Stimulated activated CD4-positive, alpha-beta T cell treated with anti-CD3 and anti-CD28 coated beads, TNF-alpha, amount 100 ng/mL, for 24 hours (primary cell): ENCODE data around the gene MYO1A.
"Not testable (repeated sequence)": the region's sequence is repeated elsewhere in the genome, so short reads cannot be mapped to it uniquely, and the experiment has no call there.

Experiments
- DNase-seq, 3 experiments: peaks; one replicate each; pipeline ENCODE4 v3.0.0-alpha.2; 2020; ENCODE audit warnings: low read depth in 3 of 3

Gene MYO1A

GRCh38 chr12:57046947-57047890, 2.7 kb downstream of the MYO1A start:
- peak in 1 of 3 experiments; percentile 49 for DNase-seq

- no peak for DNase-seq
Observed at GRCh38 chr12:57046086-57046791, 3.7 kb downstream of the MYO1A start.

DNA sequence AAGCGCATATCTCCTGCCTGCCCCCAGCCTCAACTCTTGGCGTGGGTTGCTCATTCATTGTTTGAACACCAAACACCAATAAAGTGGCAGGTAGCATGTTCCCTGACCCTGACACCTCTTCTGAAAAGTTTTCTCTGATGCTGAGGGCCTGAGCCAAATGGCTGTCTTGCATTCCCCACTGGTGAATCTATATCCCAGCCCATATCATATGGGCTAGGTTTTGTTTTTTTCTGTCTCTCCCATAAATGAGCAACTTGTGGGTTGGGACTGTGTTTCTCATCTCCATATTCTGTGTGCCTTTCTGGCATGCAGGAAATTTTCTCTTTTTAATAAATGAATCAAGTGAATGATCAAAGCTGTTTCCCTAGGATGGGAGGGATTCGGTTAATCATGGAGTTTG, 5.0 kb downstream of the MYO1A start:
- DNase-seq = no peak

GRCh38 chr12:57044468-57044867, 5.5 kb downstream of the MYO1A start:
- DNase-seq = no peak

DNA sequence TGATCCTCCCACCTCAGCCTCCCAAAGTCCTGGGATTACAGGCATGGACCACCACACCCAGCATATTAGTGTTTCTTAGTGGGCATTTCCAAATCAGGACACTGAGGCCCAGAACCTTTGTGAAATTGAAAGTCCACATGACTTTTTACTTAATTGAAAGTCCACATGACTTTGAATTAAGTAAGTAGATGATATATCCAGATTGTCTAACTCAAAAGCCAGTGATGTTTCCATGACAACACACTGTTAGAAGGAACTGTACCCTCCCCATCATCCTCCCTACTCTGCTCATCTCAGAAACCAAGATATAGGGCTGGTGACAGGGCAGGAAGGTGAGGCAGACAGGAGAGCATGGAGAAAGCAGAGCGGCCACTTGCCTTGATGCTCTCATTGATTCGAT, 7.2 kb downstream of the MYO1A start:
- DNase-seq = no peak

- DNase-seq = no peak
Observed at GRCh38 chr12:57040750-57041149, 9.2 kb downstream of the MYO1A start.

DNA sequence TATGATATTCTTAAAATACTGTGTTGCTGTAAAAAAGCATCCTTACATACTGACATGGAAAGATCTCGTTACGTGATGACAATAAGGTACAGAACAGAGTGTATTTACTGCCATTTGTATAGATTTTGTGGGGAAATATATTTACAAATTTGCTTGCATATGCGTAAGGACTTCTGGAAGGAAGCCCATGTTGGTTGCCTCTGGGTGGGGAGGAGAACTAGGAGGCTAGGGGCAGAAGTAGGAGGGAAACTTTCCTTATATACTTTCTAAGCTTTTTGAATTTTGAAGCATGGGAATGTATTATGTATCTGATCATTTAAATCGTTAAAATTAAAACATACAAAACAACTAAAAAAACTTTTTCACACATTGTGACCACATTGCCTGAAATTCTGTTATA, 9.7 kb downstream of the MYO1A start:
- DNase-seq = no peak

DNA sequence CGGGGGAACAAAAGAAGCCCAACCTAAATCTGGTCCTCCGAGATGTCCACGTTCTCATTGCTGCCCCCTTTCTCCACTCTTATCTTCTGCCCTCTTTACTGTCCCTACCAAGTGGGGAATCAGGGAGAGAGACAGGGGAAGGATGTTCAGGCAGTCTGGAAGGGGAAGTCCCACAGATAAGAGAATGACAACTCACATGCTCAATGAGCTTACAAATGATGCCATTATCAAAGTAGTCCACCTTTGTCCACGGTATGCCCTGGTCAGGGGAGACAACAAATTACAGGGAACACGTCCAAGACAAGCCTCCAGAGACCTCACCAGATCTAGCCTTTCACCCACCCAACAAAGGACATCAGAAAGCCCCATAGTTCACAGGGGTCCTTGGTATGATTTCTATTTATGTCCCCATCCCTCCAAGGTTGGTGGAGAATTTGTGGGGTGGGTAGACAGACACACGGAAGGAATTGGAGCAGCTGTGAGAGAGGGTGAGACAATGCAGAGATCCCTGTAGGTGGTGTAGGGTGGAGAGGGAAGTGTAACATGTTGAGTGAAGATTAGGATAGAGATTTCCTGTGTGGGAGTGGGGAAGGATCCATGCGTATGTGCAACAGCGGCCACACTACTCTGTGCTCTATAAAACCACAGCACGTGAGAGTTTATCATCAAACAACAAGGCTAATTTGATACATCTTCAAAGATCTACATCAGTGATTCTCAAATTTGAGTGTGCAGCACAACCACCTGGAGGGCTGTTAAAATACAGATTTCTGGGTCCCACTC, 10.7 kb downstream of the MYO1A start:
- no peak for DNase-seq

GRCh38 chr12:57037264-57037663, 12.7 kb downstream of the MYO1A start:
- DNase-seq = no peak

GRCh38 chr12:57033431-57033830, 16.5 kb downstream of the MYO1A start:
- DNase-seq = no peak

DNA sequence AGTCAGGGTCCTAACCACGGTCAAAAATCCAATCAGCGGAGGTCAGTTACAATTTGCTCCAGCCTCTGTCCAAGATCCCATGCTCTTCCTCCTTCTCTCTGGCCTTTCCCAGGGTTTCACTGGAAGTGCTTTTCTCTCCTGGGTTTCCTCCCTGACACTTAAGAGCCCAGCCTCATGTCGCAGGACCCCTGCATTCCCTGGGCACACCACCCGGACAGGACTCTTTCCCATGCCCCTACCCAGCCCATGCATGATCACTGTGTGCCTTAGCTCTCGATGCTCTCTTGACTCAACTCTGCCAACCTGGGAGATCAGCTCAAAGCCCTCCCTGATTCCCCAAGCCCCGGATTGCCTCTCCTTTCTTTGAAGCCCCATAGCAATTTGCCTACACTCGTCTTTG, 18.1 kb downstream of the MYO1A start:
- no peak for DNase-seq

- DNase-seq = no peak
Observed at GRCh38 chr12:57031138-57031725, 18.7 kb downstream of the MYO1A start.

GRCh38 chr12:57029457-57029856, 20.5 kb downstream of the MYO1A start:
- no peak for DNase-seq

DNA sequence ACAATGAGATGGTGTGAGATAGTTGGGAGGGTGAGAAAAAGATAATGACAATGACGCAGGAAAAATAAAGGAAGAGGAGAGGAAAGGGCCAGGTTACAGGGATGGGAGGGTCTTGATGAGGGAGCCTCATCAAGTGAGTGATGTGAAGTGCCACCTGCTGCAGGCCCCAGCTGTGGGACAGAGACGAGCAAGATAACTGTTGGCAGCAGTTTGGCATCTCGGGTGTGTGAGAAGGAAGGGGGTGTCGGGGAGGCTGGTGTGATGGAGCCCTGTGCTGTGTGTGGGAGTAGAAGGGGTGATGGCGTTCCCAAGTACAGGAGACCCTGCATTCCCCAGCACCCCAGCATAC, 22.1 kb downstream of the MYO1A start:
- DNase-seq = no peak

DNA sequence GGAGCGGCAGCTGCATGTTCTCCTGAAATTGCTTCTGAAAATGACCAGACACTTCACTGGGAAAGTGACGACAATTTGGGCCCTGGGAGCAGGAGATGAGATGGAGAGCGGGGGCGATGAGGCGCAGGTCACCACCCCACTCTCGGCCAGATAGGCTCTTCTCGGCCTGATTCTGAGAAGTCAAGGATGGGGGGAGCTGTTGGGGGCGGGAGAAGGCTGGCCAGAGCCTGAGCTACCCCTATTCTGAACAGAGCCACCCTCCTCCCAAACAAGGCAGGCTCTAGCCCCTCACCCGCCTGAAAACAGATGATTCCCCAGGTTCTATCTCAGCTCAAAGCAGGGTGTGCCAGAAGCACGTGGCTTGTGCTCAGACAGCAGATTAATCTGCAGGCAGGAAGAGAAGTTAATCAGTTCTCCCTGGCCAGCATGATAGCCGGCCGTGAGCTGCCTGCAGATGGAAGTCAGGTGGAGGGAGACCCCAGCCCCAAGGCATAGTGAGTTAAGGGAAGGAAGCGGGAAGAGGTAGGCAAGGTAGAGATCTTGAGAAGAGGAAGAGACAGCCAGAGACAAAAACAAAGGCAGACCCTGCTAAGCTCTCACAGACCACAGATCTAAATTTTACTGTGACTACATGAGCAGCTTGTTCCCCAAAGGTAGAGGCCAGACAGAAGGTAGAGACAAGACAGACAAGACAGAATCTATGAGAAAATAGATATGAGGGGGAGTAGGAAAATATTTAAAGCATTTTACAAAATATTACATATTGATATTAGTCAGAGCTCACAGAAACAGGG, 22.7 kb downstream of the MYO1A start:
- no peak for DNase-seq

DNA sequence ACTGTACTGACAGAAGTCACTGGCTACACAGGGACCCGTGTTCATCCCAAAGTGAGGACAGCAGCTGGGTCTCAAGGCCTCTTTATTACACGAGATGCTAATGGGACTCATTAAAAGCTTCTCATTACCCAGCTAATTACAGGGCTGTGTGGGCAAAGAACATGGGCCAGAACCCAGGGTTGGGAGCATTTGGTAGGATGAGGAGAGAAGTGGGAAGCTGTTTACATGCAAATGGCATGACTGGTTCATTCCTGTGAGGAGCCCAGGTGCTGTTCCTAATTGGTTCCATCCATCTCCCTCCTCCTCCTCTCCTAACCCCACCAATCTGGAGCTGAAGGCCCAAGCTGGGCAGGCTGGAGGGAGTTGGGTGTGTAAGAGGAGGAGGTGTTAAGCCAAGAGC, 24.7 kb downstream of the MYO1A start:
- no peak for DNase-seq

GRCh38 chr12:57022324-57022723, 27.6 kb downstream of the MYO1A start:
- DNase-seq = not testable (repeated sequence)

GRCh38 chr12:57019983-57020719, 29.8 kb downstream of the MYO1A start:
- DNase-seq = no peak

GRCh38 chr12:57018906-57019305, 31.0 kb downstream of the MYO1A start:
- no peak for DNase-seq

DNA sequence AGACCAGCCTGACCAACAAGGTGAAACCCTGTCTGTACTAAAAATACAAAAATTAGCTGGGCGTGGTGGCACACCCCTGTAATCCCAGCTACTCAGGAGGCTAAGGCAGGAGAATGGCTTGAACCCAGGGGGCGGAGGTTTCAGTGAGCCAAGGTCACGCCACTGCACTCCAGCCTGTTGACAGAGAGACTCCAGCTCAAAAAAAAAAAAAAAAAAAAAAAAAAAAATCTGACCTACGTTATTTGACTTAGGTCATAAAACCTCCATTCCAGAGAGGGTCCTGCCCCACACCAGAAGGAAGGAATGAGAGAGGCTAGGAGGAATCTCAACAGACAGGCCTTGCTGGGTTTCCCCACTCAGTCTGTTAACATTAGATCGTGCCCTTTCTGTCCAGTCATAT, 31.6 kb downstream of the MYO1A start:
- DNase-seq = not testable (repeated sequence)
